ENCODE measurements around the gene PSPH. TPM values are rescaled to one million over a fixed set of nuclear protein-coding genes. Genes with fewer than 3 reads are reported as not detected.
"Not testable (repeated sequence)": the region's sequence is repeated elsewhere in the genome, so short reads cannot be mapped to it uniquely, and the experiment has no call there.

The PSPH gene
- total RNA-seq, 1 experiment from 2014 or later, result 49.3 TPM

DNA sequence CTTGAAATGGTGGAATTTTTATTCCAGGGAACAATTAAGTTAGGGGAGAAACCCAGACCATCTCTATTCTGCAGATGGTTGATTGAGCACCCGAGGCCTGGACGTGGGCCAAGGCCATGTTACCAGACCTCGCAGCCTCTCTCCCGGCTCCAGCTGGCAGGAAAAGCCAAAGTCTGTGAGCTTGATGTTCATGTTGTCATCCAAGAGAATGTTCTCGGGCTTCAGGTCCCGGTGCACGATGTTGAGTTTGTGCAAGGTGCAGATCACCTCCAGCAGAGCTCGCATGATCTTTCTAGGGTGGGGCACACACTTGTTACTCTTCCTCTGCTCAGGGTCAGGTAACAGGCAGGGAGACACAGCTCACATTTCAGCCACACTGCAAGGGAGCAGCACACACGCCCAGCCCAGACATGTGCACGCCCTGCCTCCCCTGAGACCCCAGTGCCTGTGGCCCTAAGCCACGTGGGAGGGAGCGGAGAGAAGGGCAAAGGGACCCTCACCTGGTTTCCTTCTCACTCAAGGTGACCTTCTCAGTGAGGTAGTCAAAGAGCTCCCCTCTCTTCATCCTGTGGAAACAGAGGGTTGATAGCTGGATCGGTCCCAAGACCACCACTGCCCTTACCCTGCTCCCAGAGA is 32.0 kb upstream of the PSPH start:
- no peaks in the 10 kb centered on the region for H3K27me3 Mint-ChIP-seq (ENCODE audit: low read depth)
- no peaks in the 10 kb centered on the region for H3K9me3 Mint-ChIP-seq
- CTCF ChIA-PET, result interaction anchor here (1.0 to 1.4 kb wide), 3 partner anchors 9 to 119 kb away, joined by 3 to 11 read pairs (median 4); partner anchors contain the start of gene PHKG1
- POLR2A ChIA-PET, result interaction anchor here (1.0 kb wide), 1 partner anchor 8 kb away, joined by 4 read pairs; no protein-coding TSS in a partner anchor
- no peak overlapping the region for H3K4me3 Mint-ChIP-seq
- H3K27ac Mint-ChIP-seq, result no peak overlapping the region
- TF ChIP-seq SMAD3 (CRISPR knock-in tag; IDR thresholded peaks at IDR 0.05; ENCODE audit: borderline replicate concordance), result no peak
- TF ChIP-seq ZBTB21 (CRISPR knock-in tag; IDR thresholded peaks at IDR 0.05; ENCODE audit: borderline replicate concordance), result no peak
- no peak for TF ChIP-seq STAT6 (CRISPR knock-in tag; conservative IDR thresholded peaks at IDR 0.05; ENCODE audit: low read depth)
- TF ChIP-seq TEAD4 (CRISPR knock-in tag; IDR thresholded peaks at IDR 0.05), result no peak
- TF ChIP-seq JAZF1 (CRISPR knock-in tag; IDR thresholded peaks at IDR 0.05), result no peak
- TF ChIP-seq SOX15 (CRISPR knock-in tag; IDR thresholded peaks at IDR 0.05), result no peak
- TF ChIP-seq, protein P1, sequence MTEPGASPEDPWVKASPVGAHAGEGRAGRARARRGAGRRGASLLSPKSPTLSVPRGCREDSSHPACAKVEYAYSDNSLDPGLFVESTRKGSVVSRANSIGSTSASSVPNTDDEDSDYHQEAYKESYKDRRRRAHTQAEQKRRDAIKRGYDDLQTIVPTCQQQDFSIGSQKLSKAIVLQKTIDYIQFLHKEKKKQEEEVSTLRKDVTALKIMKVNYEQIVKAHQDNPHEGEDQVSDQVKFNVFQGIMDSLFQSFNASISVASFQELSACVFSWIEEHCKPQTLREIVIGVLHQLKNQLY (CRISPR knock-in tag; IDR thresholded peaks at IDR 0.05), result no peak
- peaks cover 26% of the 10 kb centered on the region for H3K36me3 Mint-ChIP-seq
- ATAC-seq (no peak), DNase-seq (ENCODE audit: low spot score) (no peak)
- H3K4me1 Mint-ChIP-seq, result no peaks in the 10 kb centered on the region

GRCh38 chr7:56081626-56082340 is 30.5 kb upstream of the PSPH start:
- Mint-ChIP-seq H3K4me3 (no peak overlapping the region), H3K36me3 (peaks cover 27% of the 10 kb centered on the region), H3K9me3 (no peaks in the 10 kb centered on the region), H3K27ac (no peak overlapping the region), H3K27me3 (ENCODE audit: low read depth) (no peaks in the 10 kb centered on the region), H3K4me1 (no peaks in the 10 kb centered on the region)
- POLR2A ChIA-PET, result no interaction called here
- DNase-seq (ENCODE audit: low spot score) (no peak), ATAC-seq (no peak)
- CTCF ChIA-PET, result no interaction called here
- no peak for TF ChIP-seq AR (CRISPR knock-in tag; IDR thresholded peaks at IDR 0.05)
- no peak for TF ChIP-seq FOXK1 (CRISPR knock-in tag; IDR thresholded peaks at IDR 0.05)

- H3K4me3 Mint-ChIP-seq; H3K9me3 Mint-ChIP-seq; POLR2A ChIA-PET; DNase-seq (ENCODE audit: low spot score); H3K27me3 Mint-ChIP-seq (ENCODE audit: low read depth); H3K27ac Mint-ChIP-seq; ATAC-seq; H3K4me1 Mint-ChIP-seq: not testable (repeated sequence)
- CTCF ChIA-PET, result interaction anchor here (1.4 to 1.6 kb wide), 2 partner anchors 14 to 72 kb away, joined by 3 to 5 read pairs; no protein-coding TSS in a partner anchor
- H3K36me3 Mint-ChIP-seq, result peaks cover 32% of the 10 kb centered on the region
Measured at GRCh38 chr7:56080726-56081435, 29.6 kb upstream of the PSPH start.
